ENCODE measurements around the gene LARGE2.
"Not testable (repeated sequence)": the region's sequence is repeated elsewhere in the genome, so short reads cannot be mapped to it uniquely, and the experiment has no call there.

The LARGE2 gene

DNA sequence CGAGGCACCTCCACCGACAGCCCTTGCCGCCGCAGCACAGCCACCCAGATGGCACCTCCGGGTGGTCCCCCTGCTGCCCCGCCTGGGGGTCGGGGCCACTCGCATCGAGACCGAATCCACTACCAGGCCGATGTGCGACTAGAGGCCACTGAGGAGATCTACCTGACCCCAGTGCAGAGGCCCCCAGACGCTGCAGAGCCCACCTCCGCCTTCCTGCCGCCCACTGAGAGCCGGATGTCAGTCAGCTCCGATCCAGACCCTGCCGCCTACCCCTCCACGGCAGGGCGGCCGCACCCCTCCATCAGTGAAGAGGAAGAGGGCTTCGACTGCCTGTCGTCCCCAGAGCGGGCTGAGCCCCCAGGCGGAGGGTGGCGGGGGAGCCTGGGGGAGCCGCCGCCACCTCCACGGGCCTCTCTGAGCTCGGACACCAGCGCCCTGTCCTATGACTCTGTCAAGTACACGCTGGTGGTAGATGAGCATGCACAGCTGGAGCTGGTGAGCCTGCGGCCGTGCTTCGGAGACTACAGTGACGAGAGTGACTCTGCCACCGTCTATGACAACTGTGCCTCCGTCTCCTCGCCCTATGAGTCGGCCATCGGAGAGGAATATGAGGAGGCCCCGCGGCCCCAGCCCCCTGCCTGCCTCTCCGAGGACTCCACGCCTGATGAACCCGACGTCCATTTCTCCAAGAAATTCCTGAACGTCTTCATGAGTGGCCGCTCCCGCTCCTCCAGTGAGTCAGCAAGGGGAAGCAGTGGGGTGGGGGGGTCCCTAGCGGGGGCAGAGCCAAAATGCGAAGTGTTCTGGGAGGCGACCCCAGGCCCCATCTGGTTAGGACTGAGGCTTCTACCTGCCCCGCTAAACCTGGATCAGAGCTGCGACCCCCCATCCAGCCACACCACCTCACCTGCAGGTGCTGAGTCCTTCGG lies 19.7 kb upstream of the LARGE2 start:
- H3K27ac ChIP-seq: no peak overlapping the region
- peaks cover 0 to 8% of the 10 kb centered on the region in 2 experiments for H3K4me1 ChIP-seq (ENCODE audit: control insufficient read depth in 1 of 2, insufficient read depth in 1 of 2, low read depth in 1 of 2, low read length in 1 of 2)
- TF ChIP-seq, protein P1, sequence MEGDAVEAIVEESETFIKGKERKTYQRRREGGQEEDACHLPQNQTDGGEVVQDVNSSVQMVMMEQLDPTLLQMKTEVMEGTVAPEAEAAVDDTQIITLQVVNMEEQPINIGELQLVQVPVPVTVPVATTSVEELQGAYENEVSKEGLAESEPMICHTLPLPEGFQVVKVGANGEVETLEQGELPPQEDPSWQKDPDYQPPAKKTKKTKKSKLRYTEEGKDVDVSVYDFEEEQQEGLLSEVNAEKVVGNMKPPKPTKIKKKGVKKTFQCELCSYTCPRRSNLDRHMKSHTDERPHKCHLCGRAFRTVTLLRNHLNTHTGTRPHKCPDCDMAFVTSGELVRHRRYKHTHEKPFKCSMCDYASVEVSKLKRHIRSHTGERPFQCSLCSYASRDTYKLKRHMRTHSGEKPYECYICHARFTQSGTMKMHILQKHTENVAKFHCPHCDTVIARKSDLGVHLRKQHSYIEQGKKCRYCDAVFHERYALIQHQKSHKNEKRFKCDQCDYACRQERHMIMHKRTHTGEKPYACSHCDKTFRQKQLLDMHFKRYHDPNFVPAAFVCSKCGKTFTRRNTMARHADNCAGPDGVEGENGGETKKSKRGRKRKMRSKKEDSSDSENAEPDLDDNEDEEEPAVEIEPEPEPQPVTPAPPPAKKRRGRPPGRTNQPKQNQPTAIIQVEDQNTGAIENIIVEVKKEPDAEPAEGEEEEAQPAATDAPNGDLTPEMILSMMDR (IDR thresholded peaks at IDR 0.05): no peak
- peaks cover 79% of the 10 kb centered on the region for H3K27me3 ChIP-seq
- H3K9me3 ChIP-seq: no peaks in the 10 kb centered on the region
- no peaks in the 10 kb centered on the region for H3K36me3 ChIP-seq
- H3K4me3 ChIP-seq (ENCODE audit: low read depth in 1 of 2, low read length in 1 of 2): no peak overlapping the region

DNA sequence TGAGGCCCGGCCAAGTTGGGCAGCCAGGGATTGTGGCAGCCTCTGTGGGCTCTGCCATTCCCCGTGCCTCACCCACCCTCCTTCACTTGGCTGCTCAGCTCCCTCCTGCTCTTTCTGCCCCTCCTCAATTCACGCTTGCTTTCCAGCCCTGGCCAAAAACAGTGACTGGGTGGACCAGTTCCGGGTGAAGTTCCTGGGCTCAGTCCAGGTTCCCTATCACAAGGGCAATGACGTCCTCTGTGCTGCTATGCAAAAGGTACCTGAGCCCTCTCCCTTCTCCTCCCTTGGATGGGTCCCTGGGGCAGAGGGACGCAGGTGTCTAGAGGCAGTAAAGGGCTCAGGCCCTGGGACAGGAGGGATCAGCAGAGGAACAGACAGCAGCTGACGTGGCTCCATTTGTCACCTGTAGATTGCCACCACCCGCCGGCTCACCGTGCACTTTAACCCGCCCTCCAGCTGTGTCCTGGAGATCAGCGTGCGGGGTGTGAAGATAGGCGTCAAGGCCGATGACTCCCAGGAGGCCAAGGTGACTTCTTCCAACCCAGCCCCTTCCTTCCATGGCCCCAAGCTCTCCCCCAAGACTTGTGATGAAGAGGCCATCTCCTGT lies 18.0 kb upstream of the LARGE2 start:
- Histone ChIP-seq H3K9me3 (no peaks in the 10 kb centered on the region), H3K27me3 (peaks cover 62% of the 10 kb centered on the region), H3K4me1 (ENCODE audit: control insufficient read depth in 1 of 2, insufficient read depth in 1 of 2, low read depth in 1 of 2, low read length in 1 of 2) (peaks cover 0 to 5% of the 10 kb centered on the region in 2 experiments), H3K36me3 (peaks cover 12% of the 10 kb centered on the region), H3K27ac (no peak overlapping the region), H3K4me3 (ENCODE audit: low read depth in 1 of 2, low read length in 1 of 2) (no peak overlapping the region)
- TF ChIP-seq, protein P1 (IDR thresholded peaks at IDR 0.05): no peak

DNA sequence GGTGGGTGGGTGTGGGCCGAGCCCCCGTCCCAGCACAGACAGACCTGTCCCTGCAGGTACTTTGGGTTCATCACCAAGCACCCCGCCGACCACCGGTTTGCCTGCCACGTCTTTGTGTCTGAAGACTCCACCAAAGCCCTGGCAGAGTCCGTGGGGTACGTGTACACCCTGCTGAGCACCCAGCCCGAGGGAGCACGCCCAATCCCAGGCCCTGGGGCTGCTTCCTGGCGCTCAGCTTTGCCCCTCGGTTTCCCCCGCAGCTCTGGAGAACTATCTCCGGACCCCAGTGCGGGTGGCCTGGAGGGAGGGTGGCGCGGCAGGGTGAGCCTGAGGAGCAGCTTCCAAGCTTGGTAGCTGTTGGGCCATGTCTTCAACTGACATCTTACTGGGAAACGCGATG lies 17.4 kb upstream of the LARGE2 start:
- Histone ChIP-seq H3K4me3 (ENCODE audit: low read depth in 1 of 2, low read length in 1 of 2) (no peak overlapping the region), H3K9me3 (no peaks in the 10 kb centered on the region), H3K27me3 (peaks cover 55% of the 10 kb centered on the region), H3K36me3 (peaks cover 18% of the 10 kb centered on the region), H3K4me1 (ENCODE audit: control insufficient read depth in 1 of 2, insufficient read depth in 1 of 2, low read depth in 1 of 2, low read length in 1 of 2) (no peaks in the 10 kb centered on the region), H3K27ac (no peak overlapping the region)
- TF ChIP-seq, protein P1 (IDR thresholded peaks at IDR 0.05): no peak

DNA sequence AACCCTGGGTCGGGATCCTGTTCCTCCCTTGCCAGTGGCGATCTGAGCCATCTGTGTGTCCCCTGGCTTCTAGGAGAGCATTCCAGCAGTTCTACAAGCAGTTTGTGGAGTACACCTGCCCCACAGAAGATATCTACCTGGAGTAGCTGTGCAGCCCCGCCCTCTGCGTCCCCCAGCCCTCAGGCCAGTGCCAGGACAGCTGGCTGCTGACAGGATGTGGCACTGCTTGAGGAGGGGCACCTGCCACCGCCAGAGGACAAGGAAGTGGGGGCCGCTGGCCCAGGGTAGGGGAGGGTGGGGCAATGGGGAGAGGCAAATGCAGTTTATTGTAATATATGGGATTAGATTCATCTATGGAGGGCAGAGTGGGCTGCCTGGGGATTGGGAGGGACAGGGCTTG lies 16.9 kb upstream of the LARGE2 start:
- not testable (repeated sequence) for H3K4me1 ChIP-seq (ENCODE audit: control insufficient read depth in 1 of 2, insufficient read depth in 1 of 2, low read depth in 1 of 2, low read length in 1 of 2); H3K4me3 ChIP-seq (ENCODE audit: low read depth in 1 of 2, low read length in 1 of 2); H3K27ac ChIP-seq; H3K9me3 ChIP-seq
- H3K27me3 ChIP-seq: peaks cover 50% of the 10 kb centered on the region
- H3K36me3 ChIP-seq: peaks cover 23% of the 10 kb centered on the region

DNA sequence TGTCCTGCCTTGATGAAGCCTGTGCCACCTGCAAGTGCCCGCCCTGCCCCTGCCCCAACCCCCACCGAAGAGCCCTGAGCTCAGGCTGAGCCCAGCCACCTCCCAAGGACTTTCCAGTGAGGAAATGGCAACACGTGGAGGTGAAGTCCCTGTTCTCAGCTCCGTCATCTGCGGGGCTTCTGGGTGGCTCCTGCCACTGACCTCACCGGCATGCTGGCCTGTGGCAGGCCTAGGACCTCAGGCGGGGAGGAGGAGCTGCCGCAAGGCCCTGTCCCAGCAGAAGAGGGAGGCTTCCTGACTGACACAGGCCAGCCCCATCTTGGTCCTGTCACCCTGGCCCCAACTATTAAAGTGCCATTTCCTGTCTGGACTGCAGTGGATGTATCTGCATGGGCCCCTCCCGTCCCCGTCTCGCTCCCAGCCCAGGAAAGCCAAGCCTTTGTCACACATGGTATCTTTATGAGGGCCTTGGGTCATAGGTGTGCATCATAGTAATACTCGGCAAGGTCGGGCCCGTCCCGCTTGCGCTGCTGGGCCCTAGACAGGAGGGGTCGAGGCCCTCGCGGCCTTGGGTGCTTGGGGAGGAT lies 16.3 kb upstream of the LARGE2 start:
- TF ChIP-seq, protein P1 (IDR thresholded peaks at IDR 0.05): no peak
- H3K4me1 ChIP-seq (ENCODE audit: control insufficient read depth in 1 of 2, insufficient read depth in 1 of 2, low read depth in 1 of 2, low read length in 1 of 2): no peaks in the 10 kb centered on the region
- H3K9me3 ChIP-seq: no peaks in the 10 kb centered on the region
- peaks cover 44% of the 10 kb centered on the region for H3K27me3 ChIP-seq
- no peak overlapping the region for H3K27ac ChIP-seq
- no peak overlapping the region for H3K4me3 ChIP-seq (ENCODE audit: low read depth in 1 of 2, low read length in 1 of 2)
- peaks cover 29% of the 10 kb centered on the region for H3K36me3 ChIP-seq

Data from neutrophil (primary cell).